Measurements from ENCODE around the gene SUSD6.
A peak's percentile ranks its signal among the peaks of the same experiment; 100 is the strongest.

The SUSD6 gene

GRCh38 chr14:69613312-69614073 is 2.1 kb downstream of the SUSD6 start:
- DNase-seq (ENCODE audit: low read depth in 2 of 2), result no peak
- peak overlapping the region; percentile 82 to 92 for H3K4me3 ChIP-seq (replicated peaks in 1 of 2; ENCODE audit: low read depth in 2 of 2, low read length in 2 of 2)
- TF ChIP-seq, protein P1, sequence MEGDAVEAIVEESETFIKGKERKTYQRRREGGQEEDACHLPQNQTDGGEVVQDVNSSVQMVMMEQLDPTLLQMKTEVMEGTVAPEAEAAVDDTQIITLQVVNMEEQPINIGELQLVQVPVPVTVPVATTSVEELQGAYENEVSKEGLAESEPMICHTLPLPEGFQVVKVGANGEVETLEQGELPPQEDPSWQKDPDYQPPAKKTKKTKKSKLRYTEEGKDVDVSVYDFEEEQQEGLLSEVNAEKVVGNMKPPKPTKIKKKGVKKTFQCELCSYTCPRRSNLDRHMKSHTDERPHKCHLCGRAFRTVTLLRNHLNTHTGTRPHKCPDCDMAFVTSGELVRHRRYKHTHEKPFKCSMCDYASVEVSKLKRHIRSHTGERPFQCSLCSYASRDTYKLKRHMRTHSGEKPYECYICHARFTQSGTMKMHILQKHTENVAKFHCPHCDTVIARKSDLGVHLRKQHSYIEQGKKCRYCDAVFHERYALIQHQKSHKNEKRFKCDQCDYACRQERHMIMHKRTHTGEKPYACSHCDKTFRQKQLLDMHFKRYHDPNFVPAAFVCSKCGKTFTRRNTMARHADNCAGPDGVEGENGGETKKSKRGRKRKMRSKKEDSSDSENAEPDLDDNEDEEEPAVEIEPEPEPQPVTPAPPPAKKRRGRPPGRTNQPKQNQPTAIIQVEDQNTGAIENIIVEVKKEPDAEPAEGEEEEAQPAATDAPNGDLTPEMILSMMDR (IDR thresholded peaks at IDR 0.05; ENCODE audit: low read depth, low read length), result no peak

GRCh38 chr14:69614592-69614991 is 3.2 kb downstream of the SUSD6 start:
- TF ChIP-seq, protein P1 (IDR thresholded peaks at IDR 0.05; ENCODE audit: low read depth, low read length), result no peak
- H3K4me3 ChIP-seq (replicated peaks in 1 of 2; ENCODE audit: low read depth in 2 of 2, low read length in 2 of 2), result peak overlapping the region in 1 of 2 donors; percentile 92
- no peak for DNase-seq (ENCODE audit: low read depth in 2 of 2)

GRCh38 chr14:69615121-69615495 is 3.7 kb downstream of the SUSD6 start:
- TF ChIP-seq, protein P1 (IDR thresholded peaks at IDR 0.05; ENCODE audit: low read depth, low read length), result no peak
- peak overlapping the region in 1 of 2 donors; percentile 92 for H3K4me3 ChIP-seq (replicated peaks in 1 of 2; ENCODE audit: low read depth in 2 of 2, low read length in 2 of 2)
- DNase-seq (ENCODE audit: low read depth in 2 of 2), result no peak

GRCh38 chr14:69615496-69616407 is 4.4 kb downstream of the SUSD6 start:
- H3K4me3 ChIP-seq (replicated peaks in 1 of 2; ENCODE audit: low read depth in 2 of 2, low read length in 2 of 2), result peak overlapping the region; percentile 15 to 92
- DNase-seq (ENCODE audit: low read depth in 2 of 2), result peak; percentile 82 to 85
- TF ChIP-seq, protein P1 (IDR thresholded peaks at IDR 0.05; ENCODE audit: low read depth, low read length), result no peak

- H3K4me3 ChIP-seq (replicated peaks in 1 of 2; ENCODE audit: low read depth in 2 of 2, low read length in 2 of 2), result peak overlapping the region in 1 of 2 donors; percentile 92
- no peak for DNase-seq (ENCODE audit: low read depth in 2 of 2)
- TF ChIP-seq, protein P1 (IDR thresholded peaks at IDR 0.05; ENCODE audit: low read depth, low read length), result no peak
Measured at GRCh38 chr14:69616408-69616773, 5.0 kb downstream of the SUSD6 start.

- DNase-seq (ENCODE audit: low read depth in 2 of 2), result no peak
- TF ChIP-seq, protein P1 (IDR thresholded peaks at IDR 0.05; ENCODE audit: low read depth, low read length), result no peak
- no peak overlapping the region for H3K4me3 ChIP-seq (replicated peaks in 1 of 2; ENCODE audit: low read depth in 2 of 2, low read length in 2 of 2)
Measured at GRCh38 chr14:69617796-69618195, 6.4 kb downstream of the SUSD6 start.
